ENCODE measurements around the gene SDR42E2. TPM values are rescaled to one million over a fixed set of nuclear protein-coding genes. Genes with fewer than 3 reads are reported as not detected.

Gene SDR42E2
- total and polyA plus RNA-seq, 2 donors (not counting 1 experiment from before 2014, with no cell fraction given) = 0.12 to 0.62 TPM

DNA sequence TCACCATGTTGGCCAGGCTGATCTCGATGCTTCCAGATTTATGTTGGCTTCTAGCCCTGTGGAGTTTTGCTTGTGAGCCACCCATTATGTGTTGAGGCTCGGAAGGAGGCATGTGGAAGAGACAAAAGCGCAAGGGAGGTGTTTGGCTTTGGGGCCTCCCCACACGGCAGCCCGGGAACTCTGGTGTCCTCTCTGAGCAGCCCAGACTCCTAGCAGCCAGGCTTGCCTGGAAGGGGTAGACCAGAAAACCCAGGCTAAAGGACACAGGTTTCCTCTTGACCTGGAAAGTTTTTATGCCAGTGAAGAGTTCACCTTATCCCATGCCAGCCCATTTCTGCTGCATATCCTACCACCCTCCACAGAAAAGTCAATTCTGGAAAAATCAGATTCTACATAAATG is 21.0 kb downstream of the SDR42E2 start:
- intact Hi-C loops (cut with micrococcal nuclease) = no loop called here
- Mint-ChIP-seq H3K27me3 (no peaks in the 10 kb centered on the region), H3K27ac (no peak overlapping the region), H3K4me1 (peaks cover 4% of the 10 kb centered on the region), H3K4me3 (no peak overlapping the region), H3K9me3 (ENCODE audit: insufficient read depth) (no peaks in the 10 kb centered on the region)
- Histone ChIP-seq H3K9ac (ENCODE audit: low read length) (no peak overlapping the region), H3K4me3 (ENCODE audit: control extremely low read depth in 1 of 5, extremely low read depth in 1 of 5, insufficient read depth in 1 of 5, low read depth in 2 of 5, low read length in 4 of 5) (no peak overlapping the region), H2AFZ (ENCODE audit: insufficient read depth, low read depth, low read length, poor library complexity, severe bottlenecking) (no peak overlapping the region), H4K20me1 (ENCODE audit: control insufficient read depth, insufficient read depth, low read length, poor library complexity, severe bottlenecking) (no peaks in the 10 kb centered on the region), H3K79me2 (ENCODE audit: control insufficient read depth, insufficient read depth, low read length) (no peaks in the 10 kb centered on the region), H3K27ac (ENCODE audit: low read length in 2 of 2) (no peak overlapping the region), H3K27me3 (replicated peaks in 1 of 4; ENCODE audit: control extremely low read depth in 1 of 4, control insufficient read depth in 3 of 4, insufficient read depth in 4 of 4, low read length in 3 of 4) (no peaks in the 10 kb centered on the region), H3K4me2 (replicated peaks; ENCODE audit: low read depth, low read length, poor library complexity, severe bottlenecking) (no peak overlapping the region), H3K36me3 (replicated peaks in 1 of 2; ENCODE audit: control extremely low read depth in 1 of 2, control insufficient read depth in 1 of 2, extremely low read depth in 1 of 2, insufficient read depth in 2 of 2, low read length in 1 of 2) (no peaks in the 10 kb centered on the region), H3K9me3 (ENCODE audit: control extremely low read depth in 1 of 3, control insufficient read depth in 2 of 3, insufficient read depth in 1 of 3, low read length in 2 of 3) (no peaks in the 10 kb centered on the region), H3K4me1 (ENCODE audit: control insufficient read depth in 2 of 2, insufficient read depth in 2 of 2, low read length in 2 of 2) (peaks cover 4 to 5% of the 10 kb centered on the region in 2 donors)
- TF ChIP-seq, protein P1, sequence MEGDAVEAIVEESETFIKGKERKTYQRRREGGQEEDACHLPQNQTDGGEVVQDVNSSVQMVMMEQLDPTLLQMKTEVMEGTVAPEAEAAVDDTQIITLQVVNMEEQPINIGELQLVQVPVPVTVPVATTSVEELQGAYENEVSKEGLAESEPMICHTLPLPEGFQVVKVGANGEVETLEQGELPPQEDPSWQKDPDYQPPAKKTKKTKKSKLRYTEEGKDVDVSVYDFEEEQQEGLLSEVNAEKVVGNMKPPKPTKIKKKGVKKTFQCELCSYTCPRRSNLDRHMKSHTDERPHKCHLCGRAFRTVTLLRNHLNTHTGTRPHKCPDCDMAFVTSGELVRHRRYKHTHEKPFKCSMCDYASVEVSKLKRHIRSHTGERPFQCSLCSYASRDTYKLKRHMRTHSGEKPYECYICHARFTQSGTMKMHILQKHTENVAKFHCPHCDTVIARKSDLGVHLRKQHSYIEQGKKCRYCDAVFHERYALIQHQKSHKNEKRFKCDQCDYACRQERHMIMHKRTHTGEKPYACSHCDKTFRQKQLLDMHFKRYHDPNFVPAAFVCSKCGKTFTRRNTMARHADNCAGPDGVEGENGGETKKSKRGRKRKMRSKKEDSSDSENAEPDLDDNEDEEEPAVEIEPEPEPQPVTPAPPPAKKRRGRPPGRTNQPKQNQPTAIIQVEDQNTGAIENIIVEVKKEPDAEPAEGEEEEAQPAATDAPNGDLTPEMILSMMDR (IDR thresholded peaks at IDR 0.05) = no peak
- no peak for TF ChIP-seq EZH2 (IDR thresholded peaks at IDR 0.05; ENCODE audit: borderline replicate concordance, insufficient read depth, low read depth, low read length, poor library complexity, severe bottlenecking)
- CTCF ChIA-PET = interaction anchor here (0.6 to 1.1 kb wide), 2 partner anchors 109 to 629 kb away, joined by 3 read pairs; no protein-coding TSS in a partner anchor
- DNase-seq = no peak
- 100% methylated on average over 4 of the region's 5 CpGs for WGBS (ENCODE audit: insufficient coverage)
- no peak for ATAC-seq (ENCODE audit: low read depth)
- POLR2A ChIA-PET = no interaction called here

DNA sequence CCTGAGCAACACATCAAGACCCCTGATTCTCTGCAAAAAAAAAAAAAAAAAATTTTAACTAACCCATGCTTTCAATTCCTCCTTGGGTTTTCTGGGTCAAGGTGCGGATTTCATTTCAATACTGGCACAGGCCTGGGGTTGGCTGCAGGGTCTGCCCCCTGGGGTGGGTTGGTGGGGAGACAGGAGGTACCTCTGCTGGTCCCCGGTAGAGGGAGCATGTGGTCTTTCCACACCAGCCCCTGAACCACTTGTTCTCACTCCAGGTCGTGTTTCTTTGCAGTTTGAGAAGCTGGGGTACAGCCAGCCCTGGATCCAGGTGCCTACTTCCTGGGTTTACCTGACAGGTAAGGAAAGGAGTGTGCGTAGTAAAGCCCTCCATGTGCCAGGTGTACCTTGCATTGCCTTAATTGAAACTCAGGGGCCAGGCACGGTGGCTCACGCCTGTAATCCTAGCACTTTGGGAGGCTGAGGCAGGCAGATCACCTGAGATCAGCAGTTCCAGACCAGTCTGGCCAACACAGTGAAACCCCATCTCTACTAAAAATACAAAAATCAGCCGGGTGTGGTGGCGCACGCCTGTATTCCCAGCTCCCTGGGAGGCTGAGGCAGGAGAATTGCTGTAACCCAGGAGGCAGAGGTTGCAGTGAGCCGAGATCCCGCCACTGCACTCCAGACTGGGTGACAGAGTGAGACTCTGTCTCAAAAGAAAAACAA is 21.8 kb downstream of the SDR42E2 start:
- H3K9me3 Mint-ChIP-seq (ENCODE audit: insufficient read depth) = no peaks in the 10 kb centered on the region
- ATAC-seq (ENCODE audit: low read depth) (peak; percentile 44), DNase-seq (peak; percentile 52)
- H3K27ac Mint-ChIP-seq = no peak overlapping the region
- CTCF ChIA-PET = interaction anchor here (0.6 to 6.7 kb wide), 5 partner anchors 12 to 630 kb away, joined by 3 to 53 read pairs (median 6); partner anchors contain the start of gene POLR3E
- Histone ChIP-seq H3K27ac (ENCODE audit: low read length in 2 of 2) (no peak overlapping the region), H3K4me1 (ENCODE audit: control insufficient read depth in 2 of 2, insufficient read depth in 2 of 2, low read length in 2 of 2) (peaks cover 12% of the 10 kb centered on the region in 2 donors), H3K4me2 (replicated peaks; ENCODE audit: low read depth, low read length, poor library complexity, severe bottlenecking) (no peak overlapping the region), H3K27me3 (replicated peaks in 1 of 4; ENCODE audit: control extremely low read depth in 1 of 4, control insufficient read depth in 3 of 4, insufficient read depth in 4 of 4, low read length in 3 of 4) (no peaks in the 10 kb centered on the region), H2AFZ (ENCODE audit: insufficient read depth, low read depth, low read length, poor library complexity, severe bottlenecking) (no peak overlapping the region), H3K9ac (ENCODE audit: low read length) (no peak overlapping the region), H3K4me3 (ENCODE audit: control extremely low read depth in 1 of 5, extremely low read depth in 1 of 5, insufficient read depth in 1 of 5, low read depth in 2 of 5, low read length in 4 of 5) (no peak overlapping the region), H4K20me1 (ENCODE audit: control insufficient read depth, insufficient read depth, low read length, poor library complexity, severe bottlenecking) (no peaks in the 10 kb centered on the region), H3K79me2 (ENCODE audit: control insufficient read depth, insufficient read depth, low read length) (no peaks in the 10 kb centered on the region), H3K36me3 (replicated peaks in 1 of 2; ENCODE audit: control extremely low read depth in 1 of 2, control insufficient read depth in 1 of 2, extremely low read depth in 1 of 2, insufficient read depth in 2 of 2, low read length in 1 of 2) (no peaks in the 10 kb centered on the region), H3K9me3 (ENCODE audit: control extremely low read depth in 1 of 3, control insufficient read depth in 2 of 3, insufficient read depth in 1 of 3, low read length in 2 of 3) (no peaks in the 10 kb centered on the region)
- WGBS (ENCODE audit: insufficient coverage) = 95% methylated on average over 10 of the region's 11 CpGs
- H3K4me1 Mint-ChIP-seq = peaks cover 11% of the 10 kb centered on the region
- no peaks in the 10 kb centered on the region for H3K27me3 Mint-ChIP-seq
- intact Hi-C loops (cut with micrococcal nuclease) = loop anchor here (1.0 kb wide), 1 partner anchor 113 kb away; the partner anchor contains the start of gene POLR3E
- H3K4me3 Mint-ChIP-seq = no peak overlapping the region
- POLR2A ChIA-PET = interaction anchor here (0.7 kb wide), 1 partner anchor 111 kb away, joined by 3 read pairs; no protein-coding TSS in a partner anchor
- TF ChIP-seq, protein P1 (IDR thresholded peaks at IDR 0.05) = peak; percentile 56
- no peak for TF ChIP-seq EZH2 (IDR thresholded peaks at IDR 0.05; ENCODE audit: borderline replicate concordance, insufficient read depth, low read depth, low read length, poor library complexity, severe bottlenecking)
